Measurements from ENCODE around the gene SPOCK2.
"Not testable (repeated sequence)": the region's sequence is repeated elsewhere in the genome, so short reads cannot be mapped to it uniquely, and the experiment has no call there.

Gene SPOCK2

DNA sequence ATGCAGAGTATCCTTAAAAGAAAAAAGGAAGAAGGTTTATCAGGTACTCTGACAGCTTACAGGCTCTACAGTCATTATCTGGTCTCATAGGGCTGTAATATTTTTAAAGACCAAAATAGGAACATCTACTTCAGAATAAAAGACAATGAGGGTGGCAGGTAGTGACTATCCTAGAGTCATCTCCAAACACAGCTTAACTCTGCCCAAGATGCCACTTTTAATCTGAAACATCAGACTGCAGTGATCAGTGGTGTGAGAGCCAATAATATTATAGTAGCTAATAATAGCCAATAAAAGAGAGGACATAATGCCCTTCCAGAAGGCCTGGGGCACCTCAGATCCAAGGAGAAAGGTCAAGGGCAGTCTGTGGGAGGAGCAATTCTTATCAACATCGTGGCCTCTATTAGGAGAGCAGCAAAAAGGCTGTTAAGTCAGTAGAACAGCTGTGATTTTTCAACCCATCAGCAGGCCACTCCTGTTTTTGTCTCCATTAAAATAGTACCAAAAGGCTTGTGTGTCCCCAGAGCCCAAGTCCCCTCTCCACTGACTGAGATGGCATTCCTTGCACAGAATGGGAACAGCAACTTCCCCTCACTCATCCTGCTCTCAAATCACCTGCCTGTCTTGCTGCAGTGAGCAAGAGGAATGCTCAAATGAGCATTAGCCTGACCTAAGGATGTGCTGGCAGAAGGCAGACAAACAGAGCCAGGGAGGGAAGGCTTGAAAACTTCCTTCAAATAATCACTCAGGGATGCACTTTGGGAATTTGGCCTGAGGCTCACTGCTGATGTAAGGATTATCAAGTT, 20.7 kb upstream of the SPOCK2 start:
- in situ Hi-C loops (cut with MboI; ENCODE audit: low sequenced_read_pairs): no loop called here

- in situ Hi-C loops (cut with MboI; ENCODE audit: low sequenced_read_pairs): not testable (repeated sequence)
Measured at GRCh38 chr10:72108004-72108370, 19.6 kb upstream of the SPOCK2 start.

DNA sequence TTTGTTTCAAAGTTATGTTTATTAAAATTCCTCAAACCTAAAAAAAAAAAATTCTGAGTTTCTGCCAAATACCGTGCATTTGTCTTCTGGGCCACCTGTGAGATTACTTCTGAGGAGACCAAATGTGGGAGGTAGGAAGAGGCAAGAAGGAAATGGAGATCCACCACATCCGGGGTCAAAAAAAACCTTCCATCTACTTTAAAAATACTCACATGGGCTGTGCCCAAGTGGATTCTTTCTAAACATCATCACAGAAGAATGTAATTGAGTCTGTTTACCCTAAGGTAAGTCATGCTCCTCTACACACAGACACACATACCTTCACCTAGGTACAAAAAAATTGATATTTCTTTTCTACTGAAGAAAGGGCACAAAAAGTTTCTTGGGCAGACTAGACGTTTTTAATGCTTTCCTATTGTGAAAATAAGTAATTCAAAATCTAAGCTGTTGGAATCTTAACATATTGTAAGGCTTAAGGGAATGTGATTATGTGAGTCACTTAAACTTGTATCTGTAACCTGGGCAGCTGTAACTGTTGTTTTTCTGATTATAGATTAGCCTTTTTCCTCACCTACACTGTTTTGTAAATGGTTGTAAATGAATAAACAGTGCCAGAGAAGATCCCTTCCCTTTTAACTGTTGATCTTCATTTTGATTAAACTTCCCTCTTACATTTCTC, 19.1 kb upstream of the SPOCK2 start:
- in situ Hi-C loops (cut with MboI; ENCODE audit: low sequenced_read_pairs): no loop called here

DNA sequence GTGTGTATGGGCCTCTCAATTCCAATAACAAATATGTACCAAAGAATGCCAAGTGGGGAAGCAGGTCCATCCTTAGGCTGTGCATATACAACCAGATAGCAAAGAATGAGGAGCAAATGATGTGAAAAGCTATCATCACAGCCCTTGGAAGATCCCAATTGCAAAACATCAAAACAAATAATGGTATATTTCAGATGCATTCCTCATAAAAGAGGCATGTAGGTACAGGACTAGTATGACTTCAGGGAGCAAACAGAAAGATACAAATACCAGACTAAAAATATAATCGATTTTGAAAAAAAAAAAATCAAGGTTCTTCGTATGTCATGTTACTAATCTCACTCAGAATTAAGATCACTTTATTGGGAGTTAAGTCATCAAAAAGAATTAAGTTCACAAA, 18.5 kb upstream of the SPOCK2 start:
- in situ Hi-C loops (cut with MboI; ENCODE audit: low sequenced_read_pairs): no loop called here

GRCh38 chr10:72106154-72106849, 18.0 kb upstream of the SPOCK2 start:
- in situ Hi-C loops (cut with MboI; ENCODE audit: low sequenced_read_pairs): no loop called here

- in situ Hi-C loops (cut with MboI; ENCODE audit: low sequenced_read_pairs): no loop called here
Measured at GRCh38 chr10:72105710-72106109, 17.4 kb upstream of the SPOCK2 start.

DNA sequence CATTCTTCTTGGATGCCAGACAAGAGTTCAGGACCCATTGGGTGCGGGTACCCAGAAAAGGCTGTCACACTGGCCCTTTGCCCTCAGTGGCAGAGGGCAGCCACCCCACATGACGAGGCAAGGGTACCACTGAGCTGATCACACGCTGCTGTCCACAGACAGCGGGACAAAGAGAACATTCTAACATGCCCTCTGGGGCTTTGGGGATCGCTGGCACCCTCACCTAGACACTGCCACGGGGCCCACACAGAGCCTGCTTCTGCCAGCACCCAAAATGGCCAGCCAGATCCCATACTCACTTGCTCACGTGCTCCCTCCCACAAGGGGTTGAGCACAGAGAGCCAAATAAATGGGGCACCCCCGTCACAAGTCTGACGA, 16.7 kb upstream of the SPOCK2 start:
- in situ Hi-C loops (cut with MboI; ENCODE audit: low sequenced_read_pairs): no loop called here

DNA sequence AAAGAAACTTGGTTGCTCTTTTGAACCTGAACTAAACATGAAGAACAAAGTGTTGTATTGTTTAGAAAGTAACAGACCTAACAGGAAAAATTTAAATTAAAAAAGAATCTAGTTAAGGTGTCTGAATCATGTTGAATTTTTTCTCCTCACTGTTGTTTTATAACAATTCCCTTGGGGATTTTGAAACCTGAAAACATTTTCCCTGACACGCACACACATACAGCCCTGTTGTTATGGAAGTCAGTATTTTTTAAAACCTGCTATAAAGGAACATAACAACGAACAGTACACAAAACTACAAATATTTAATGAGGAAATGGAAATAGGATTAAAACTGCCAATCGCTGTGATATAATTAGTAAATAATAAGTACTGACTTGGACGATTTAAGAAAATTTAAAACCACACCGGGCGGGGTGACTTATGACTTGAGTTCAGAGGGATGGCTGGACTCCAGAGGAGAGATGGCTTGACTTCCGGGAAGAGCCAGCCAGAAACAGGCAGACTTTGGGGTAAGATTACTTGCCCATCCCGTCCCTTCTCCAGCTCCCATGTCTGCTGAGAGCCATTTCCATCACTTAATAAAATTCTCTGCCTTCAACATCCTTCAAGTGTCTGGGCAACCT, 16.2 kb upstream of the SPOCK2 start:
- in situ Hi-C loops (cut with MboI; ENCODE audit: low sequenced_read_pairs): no loop called here

- in situ Hi-C loops (cut with MboI; ENCODE audit: low sequenced_read_pairs): no loop called here
Measured at GRCh38 chr10:72099600-72099921, 11.2 kb upstream of the SPOCK2 start.

GRCh38 chr10:72098836-72099599, 10.7 kb upstream of the SPOCK2 start:
- in situ Hi-C loops (cut with MboI; ENCODE audit: low sequenced_read_pairs): no loop called here

- in situ Hi-C loops (cut with MboI; ENCODE audit: low sequenced_read_pairs): no loop called here
Measured at GRCh38 chr10:72098301-72098835, 10.0 kb upstream of the SPOCK2 start.

DNA sequence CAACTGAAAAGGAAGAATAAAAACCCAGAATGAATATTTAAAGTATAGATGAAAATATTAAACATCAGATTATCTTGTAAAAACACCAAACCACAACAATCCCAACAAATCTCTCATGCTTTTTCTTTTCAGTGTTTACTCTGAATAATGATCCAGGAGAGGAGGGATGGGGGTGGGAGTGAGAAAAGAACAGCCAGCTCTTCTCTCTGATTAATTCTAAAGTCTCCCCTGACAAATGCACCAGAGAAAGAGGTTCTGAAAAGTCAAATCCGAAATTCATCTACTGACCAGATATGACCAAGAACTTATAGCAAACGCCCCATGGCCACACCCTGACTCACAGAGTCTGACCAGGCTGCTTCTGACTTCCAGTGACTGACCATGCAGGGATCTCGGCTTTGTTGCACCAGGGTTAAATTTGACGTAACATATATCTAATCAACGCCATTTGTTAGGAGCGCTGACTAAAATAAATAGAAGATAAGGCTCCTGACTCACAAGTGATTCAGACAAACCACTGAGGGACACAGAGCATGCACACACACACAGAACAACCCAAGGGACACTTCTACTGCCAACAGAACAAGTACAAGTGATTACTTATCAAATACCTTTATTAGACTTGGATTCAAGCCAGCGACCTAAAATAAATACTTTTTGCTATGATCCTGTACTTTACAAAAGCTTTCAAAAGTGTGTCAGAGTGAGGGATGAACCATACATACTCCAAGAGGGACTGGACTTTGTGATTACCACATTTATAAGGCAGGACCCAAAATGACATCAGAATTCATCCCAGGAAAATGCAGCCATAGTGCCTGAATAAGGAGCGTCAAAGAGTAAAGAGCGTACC, 9.3 kb upstream of the SPOCK2 start:
- in situ Hi-C loops (cut with MboI; ENCODE audit: low sequenced_read_pairs): no loop called here

DNA sequence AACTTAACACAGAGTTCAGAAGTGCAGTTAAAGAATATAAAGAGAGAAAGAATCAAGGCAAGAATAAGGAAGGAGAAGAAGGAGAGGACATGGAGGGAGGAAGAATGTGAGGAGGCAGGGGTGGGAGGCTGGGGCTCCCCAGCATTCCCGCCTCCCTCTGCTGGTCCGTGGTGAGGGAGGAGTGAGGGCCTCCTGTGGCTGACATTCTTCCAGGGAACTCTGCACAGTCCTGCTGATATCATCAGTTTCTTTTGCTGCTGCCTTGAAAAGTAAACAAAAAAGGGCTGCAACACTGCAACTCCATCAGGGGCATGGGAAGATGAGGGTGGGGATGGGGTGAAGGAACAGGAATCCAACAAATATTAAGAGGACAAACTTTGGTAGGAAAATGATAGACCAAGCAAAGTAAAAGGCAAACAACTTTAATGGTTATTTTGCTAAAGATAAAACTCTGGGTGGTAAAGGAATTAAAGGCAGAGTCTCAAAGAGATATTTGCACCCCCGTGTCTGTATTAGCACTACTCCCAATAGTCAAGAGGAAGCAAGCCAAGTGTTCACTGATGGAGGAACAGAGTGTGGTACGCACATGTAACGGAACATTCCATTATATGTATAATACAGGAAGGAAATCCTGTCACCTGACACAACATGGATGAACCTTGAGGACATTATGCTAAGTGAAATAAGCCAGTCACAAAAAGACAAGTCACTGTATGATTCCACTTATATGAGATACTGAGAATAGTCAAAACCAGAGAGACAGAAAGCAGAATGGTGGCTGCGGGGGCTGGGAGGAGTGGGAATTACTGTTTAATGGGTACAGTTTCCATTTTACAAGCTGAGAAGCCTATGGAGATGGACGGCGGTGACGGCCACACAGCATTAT, 8.0 kb upstream of the SPOCK2 start:
- in situ Hi-C loops (cut with MboI; ENCODE audit: low sequenced_read_pairs): no loop called here

- in situ Hi-C loops (cut with MboI; ENCODE audit: low sequenced_read_pairs): no loop called here
Measured at GRCh38 chr10:72095195-72095594, 6.8 kb upstream of the SPOCK2 start.

GRCh38 chr10:72094574-72094973, 6.2 kb upstream of the SPOCK2 start:
- in situ Hi-C loops (cut with MboI; ENCODE audit: low sequenced_read_pairs): no loop called here

- in situ Hi-C loops (cut with MboI; ENCODE audit: low sequenced_read_pairs): no loop called here
Measured at GRCh38 chr10:72093450-72093849, 5.1 kb upstream of the SPOCK2 start.

GRCh38 chr10:72092987-72093386, 4.6 kb upstream of the SPOCK2 start:
- in situ Hi-C loops (cut with MboI; ENCODE audit: low sequenced_read_pairs): no loop called here

DNA sequence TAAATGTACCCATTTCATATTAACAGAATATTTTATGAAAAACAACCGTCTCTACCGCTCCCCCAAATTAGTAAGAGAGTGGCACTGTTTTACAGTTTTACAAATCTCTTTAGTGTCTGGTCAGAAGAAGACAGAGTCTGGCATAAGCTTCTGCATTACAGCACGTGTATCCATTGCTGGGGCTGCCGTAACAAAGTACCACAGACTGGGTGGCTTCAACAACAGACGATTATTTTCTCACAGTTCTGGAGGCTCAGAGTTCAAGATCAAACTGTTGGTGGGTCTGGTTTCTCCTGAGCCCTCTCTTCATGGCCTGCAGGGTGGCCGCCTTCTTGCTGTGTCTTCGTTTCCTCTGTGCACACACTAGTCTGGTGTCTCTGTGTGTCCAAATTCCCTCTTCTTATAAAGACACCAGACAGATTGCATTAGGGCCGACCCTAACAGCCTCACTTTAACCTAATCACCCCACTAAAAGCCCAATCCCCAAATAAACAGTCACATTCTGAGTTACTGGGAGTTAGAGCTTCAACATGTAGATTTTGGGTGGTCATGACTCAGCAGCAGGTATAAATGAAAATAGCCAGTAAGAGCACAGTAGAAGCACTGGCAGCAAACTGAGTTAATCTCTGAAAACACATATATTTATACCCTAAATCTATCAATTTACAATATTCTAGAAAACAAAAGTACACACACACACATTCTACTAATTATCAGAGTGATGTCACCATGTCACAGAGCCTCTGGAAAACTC, 4.0 kb upstream of the SPOCK2 start:
- in situ Hi-C loops (cut with MboI; ENCODE audit: low sequenced_read_pairs): no loop called here

All from HL-60/S4 (cell line).